NCI-H524 treated with DMSO at 0.1 percent for 48 hours (cell line): ENCODE measurements around the gene BMP8B.
"Not testable (repeated sequence)": the region's sequence is repeated elsewhere in the genome, so short reads cannot be mapped to it uniquely, and the experiment has no call there.

ENCODE experiments used
- DNase-seq: peaks from one replicate; lab custom pipeline; 2025; lab: John Stamatoyannopoulos, UW

Gene BMP8B

GRCh38 chr1:39777896-39778295 lies 10.8 kb downstream of the BMP8B start:
- not testable (repeated sequence) for DNase-seq

- DNase-seq, result no peak
Measured at GRCh38 chr1:39777306-39777705, 11.4 kb downstream of the BMP8B start.

- no peak for DNase-seq
Measured at GRCh38 chr1:39776886-39777285, 11.8 kb downstream of the BMP8B start.

- no peak for DNase-seq
Measured at GRCh38 chr1:39776400-39776713, 12.3 kb downstream of the BMP8B start.

GRCh38 chr1:39775676-39776399 lies 12.8 kb downstream of the BMP8B start:
- DNase-seq, result not testable (repeated sequence)

GRCh38 chr1:39775141-39775540 lies 13.5 kb downstream of the BMP8B start:
- DNase-seq, result not testable (repeated sequence)

- not testable (repeated sequence) for DNase-seq
Measured at GRCh38 chr1:39773369-39773979, 15.2 kb downstream of the BMP8B start.

GRCh38 chr1:39771022-39771532 lies 17.6 kb downstream of the BMP8B start, which contains the start of gene OXCT2:
Gene OXCT2 (minus strand): TSS chr1:39771348. CDS start chr1:39771255, 93 bp downstream.
- DNase-seq, result not testable (repeated sequence)

- DNase-seq, result not testable (repeated sequence)
Measured at GRCh38 chr1:39770100-39771021, 18.3 kb downstream of the BMP8B start.

- DNase-seq, result not testable (repeated sequence)
Measured at GRCh38 chr1:39769502-39769901, 19.2 kb downstream of the BMP8B start.

GRCh38 chr1:39766466-39766865 lies 22.2 kb downstream of the BMP8B start:
- DNase-seq, result not testable (repeated sequence)

- DNase-seq, result not testable (repeated sequence)
Measured at GRCh38 chr1:39764512-39764911, 24.2 kb downstream of the BMP8B start.

- not testable (repeated sequence) for DNase-seq
Measured at GRCh38 chr1:39763619-39764374, 24.9 kb downstream of the BMP8B start.

- no peak for DNase-seq
Measured at GRCh38 chr1:39762550-39763540, 25.8 kb downstream of the BMP8B start.

GRCh38 chr1:39761557-39762260 lies 27.0 kb downstream of the BMP8B start:
- no peak for DNase-seq

- DNase-seq, result no peak
Measured at GRCh38 chr1:39761016-39761415, 27.6 kb downstream of the BMP8B start.

GRCh38 chr1:39760074-39761008 lies 28.3 kb downstream of the BMP8B start:
- no peak for DNase-seq

GRCh38 chr1:39759436-39759726 lies 29.3 kb downstream of the BMP8B start:
- DNase-seq, result no peak
